Endothelial cell of umbilical vein (primary cell): ENCODE data around the gene ZCWPW1. TPM values are rescaled to one million over a fixed set of nuclear protein-coding genes. Genes with fewer than 3 reads are reported as not detected.

Experiments used
- BruUV-seq: library from RNA; stranded (reverse); fragments of 400-500 nt; replicated peaks from 2 replicates; lab custom pipeline; 2021; lab: Mats Ljungman, UMichigan
- CTCF ChIA-PET: fragments of 300-600, 350-600 bp; sonication (Branson Sonifier 250); formaldehyde crosslinking; loops from one replicate; lab custom pipeline; 2021; ENCODE audit warnings: antibody characterized with exemption, inconsistent platforms; lab: Charles Lee
- POLR2A ChIA-PET: fragments of 300-600, 350-600 bp; sonication (Branson Sonifier 250); formaldehyde crosslinking; loops from one replicate; lab custom pipeline; 2021; ENCODE audit warnings: antibody characterized with exemption, inconsistent platforms; lab: Charles Lee
- DNase-seq: peaks from one replicate; pipeline ENCODE4 v3.0.0-alpha.2; 2011; ENCODE audit warnings: low read depth, low spot score
- FAIRE-seq: peaks from 2 replicates; lab custom pipeline; 2011; peaks lifted over from hg19 to GRCh38; lab: Jason Lieb, UNC
- H2AFZ ChIP-seq: 2 replicates; pipeline ENCODE4 v1.6.0; 2012; ENCODE audit warnings: low read depth, low read length, control low read depth, inconsistent platforms
- H3K27ac ChIP-seq: 2 replicates; pipeline ENCODE4 v1.5.1; 2011; ENCODE audit warnings: low read depth, mild to moderate bottlenecking, control low read depth, low read length, moderate library complexity; ENCODE audit not compliant: insufficient read depth
- H3K27me3 ChIP-seq, 2 experiments: 2 replicates each; pipeline versions ENCODE4 v1.6.0 to v1.6.1; 2011; ENCODE audit warnings: low read length in 2 of 2, mixed read lengths in 1 of 2; ENCODE audit not compliant: control insufficient read depth in 2 of 2, insufficient read depth in 2 of 2
- H3K36me3 ChIP-seq, 2 experiments: 2 replicates in 1 of 2; 3 replicates in 1 of 2; pipeline ENCODE4 v1.5.1; 2011; ENCODE audit warnings: low read length in 2 of 2, mild to moderate bottlenecking in 1 of 2, moderate library complexity in 1 of 2; ENCODE audit not compliant: control insufficient read depth in 2 of 2, insufficient read depth in 2 of 2; ENCODE audit errors: extremely low read depth in 1 of 2
- H3K4me1 ChIP-seq: 3 replicates; pipeline ENCODE4 v1.5.1; 2011; ENCODE audit warnings: mild to moderate bottlenecking, low read length; ENCODE audit not compliant: control insufficient read depth, insufficient read depth; ENCODE audit errors: extremely low read depth
- H3K4me2 ChIP-seq: 2 replicates; pipeline ENCODE4 v1.6.1; 2011; ENCODE audit warnings: low read length, control low read depth, mixed read lengths; ENCODE audit not compliant: insufficient read depth
- H3K4me3 ChIP-seq, 3 experiments: fragments of 200-600 bp in 1 of 3; sonication (generic), shearing (Covaris generic) in 1 of 3; replicated peaks in 1 of 3; 2 replicates each; pipeline ENCODE4 v1.5.1; 2011 to 2016; ENCODE audit warnings: control low read depth in 3 of 3, low read length in 3 of 3, mild to moderate bottlenecking in 2 of 3, inconsistent platforms in 1 of 3, low read depth in 1 of 3, moderate library complexity in 1 of 3; ENCODE audit not compliant: insufficient read depth in 1 of 3
- H3K79me2 ChIP-seq: 2 replicates; pipeline ENCODE4 v1.6.0; 2012; ENCODE audit warnings: low read length, inconsistent platforms; ENCODE audit not compliant: control insufficient read depth, insufficient read depth
- H3K9ac ChIP-seq: replicated peaks from 2 replicates; pipeline ENCODE3; 2011; ENCODE audit warnings: low read length, control low read depth; ENCODE audit not compliant: insufficient read depth; ENCODE audit errors: extremely low read depth
- H3K9me1 ChIP-seq: replicated peaks from 3 replicates; pipeline ENCODE4 v1.6.0; 2011; ENCODE audit warnings: mild to moderate bottlenecking, low read length; ENCODE audit not compliant: control insufficient read depth, insufficient read depth; ENCODE audit errors: extremely low read depth
- H3K9me3 ChIP-seq: replicated peaks from 2 replicates; pipeline ENCODE4 v1.5.1; 2012; ENCODE audit warnings: low read length, inconsistent platforms; ENCODE audit not compliant: control insufficient read depth, insufficient read depth
- H4K20me1 ChIP-seq: replicated peaks from 2 replicates; pipeline ENCODE3; 2011; ENCODE audit warnings: mild to moderate bottlenecking, low read length; ENCODE audit not compliant: control insufficient read depth, insufficient read depth; ENCODE audit errors: extremely low read depth
- CTCF ChIP-seq, 2 donors: IDR thresholded peaks; 1 replicate in 1 of 2; 2 replicates in 1 of 2; pipeline ENCODE4 v1.5.1; 2011; ENCODE audit warnings: low read length in 2 of 2, mild to moderate bottlenecking in 2 of 2, moderate library complexity in 2 of 2, control low read depth in 1 of 2, inconsistent platforms in 1 of 2, low read depth in 1 of 2; ENCODE audit not compliant: insufficient read depth in 1 of 2; ENCODE audit errors: extremely low read depth in 1 of 2
- EZH2 ChIP-seq: IDR thresholded peaks from 2 replicates; pipeline ENCODE4 v1.6.1; 2012; ENCODE audit warnings: borderline replicate concordance, low read depth, mild to moderate bottlenecking, moderate library complexity, low read length, inconsistent platforms; ENCODE audit not compliant: severe bottlenecking
- FOS ChIP-seq: IDR thresholded peaks from 2 replicates; pipeline ENCODE4 v1.6.1; 2011; ENCODE audit warnings: mild to moderate bottlenecking, low read length, moderate library complexity, borderline replicate concordance; ENCODE audit not compliant: insufficient read depth
- GATA2 ChIP-seq: IDR thresholded peaks from 2 replicates; pipeline ENCODE4 v1.7.0; 2011; ENCODE audit warnings: low read depth, mild to moderate bottlenecking, moderate library complexity, mixed read lengths, low read length; ENCODE audit not compliant: insufficient read length, insufficient read depth
- JUN ChIP-seq: IDR thresholded peaks from 2 replicates; pipeline ENCODE4 v1.6.1; 2011; ENCODE audit warnings: borderline replicate concordance, low read depth; ENCODE audit not compliant: insufficient read length, insufficient read depth
- MYC ChIP-seq: IDR thresholded peaks from one replicate; pipeline ENCODE4 v1.6.1; 2011; ENCODE audit warnings: mild to moderate bottlenecking, low read depth, low read length
- POLR2A ChIP-seq: IDR thresholded peaks from 2 replicates; pipeline ENCODE4 v1.6.1; 2012; ENCODE audit warnings: low read depth, mild to moderate bottlenecking, control low read depth, low read length
- POLR2AphosphoS5 ChIP-seq: IDR thresholded peaks from 2 replicates; pipeline ENCODE4 v1.6.1; 2012; ENCODE audit warnings: low read depth, mild to moderate bottlenecking, control low read depth, low read length, moderate library complexity; ENCODE audit not compliant: insufficient read depth
- dilution Hi-C: fragments of 300-500 bp; cut with MboI; formaldehyde crosslinking; loops from one replicate; pipeline ENCODE4 v1.15.0; 2019; ENCODE audit warnings: low sequenced_read_pairs; ENCODE audit not compliant: extremely low pct_ligation_motif_present
- intact Hi-C: fragments of 100-400 bp; cut with micrococcal nuclease; formaldehyde crosslinking; loops from one replicate; pipeline ENCODE4 v1.10.0; 2022
- polyA plus RNA-seq, 4 experiments: library from polyadenylated mRNA; depleted of rRNA in 3 of 4; stranded (reverse) in 3 of 4; unstranded in 1 of 4; fragments of >200 nt; gene quantifications; 2 replicates each; pipeline versions ENCODE4 v1.2.1 to v1.2.3, GENCODE V29; 2011 to 2012; ENCODE audit warnings: missing spikeins in 1 of 4
- total RNA-seq: library from RNA; stranded (reverse); gene quantifications from 2 replicates; pipeline ENCODE4 v1.2.3, GENCODE V29; 2021
- TF ChIP-seq, protein P1 (sequence below): IDR thresholded peaks from 2 replicates; pipeline ENCODE4 v1.6.1; 2011; ENCODE audit not compliant: insufficient read depth, insufficient read length

ZCWPW1 gene
- total and polyA plus RNA-seq, 2 donors (not counting 3 experiments of a cell fraction or from before 2014, with no cell fraction given) = 0.31 to 0.32 TPM

DNA sequence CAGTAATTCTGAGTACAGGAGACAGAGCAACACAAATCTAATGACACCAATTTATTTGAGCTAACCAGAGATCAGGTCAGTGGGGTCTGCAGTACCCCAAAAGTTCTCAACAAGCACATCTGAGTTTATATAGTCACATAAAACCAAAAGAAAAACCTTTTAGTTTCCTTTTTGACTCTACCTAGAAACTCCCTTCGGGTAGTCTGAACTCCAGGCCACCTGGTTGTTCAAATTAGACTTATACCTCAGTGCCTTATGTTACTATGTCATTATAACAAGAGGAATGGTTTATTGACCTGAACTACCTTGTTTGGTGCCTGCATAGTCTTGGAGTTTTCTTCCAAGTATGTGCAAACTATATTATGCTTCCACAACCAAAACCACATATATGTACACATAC is 14.6 kb downstream of the ZCWPW1 start:
- Histone ChIP-seq H4K20me1 (no peaks in the 10 kb centered on the region), H3K4me1 (no peaks in the 10 kb centered on the region), H3K36me3 (no peaks in the 10 kb centered on the region), H3K27ac (no peak overlapping the region), H3K79me2 (no peaks in the 10 kb centered on the region), H2AFZ (no peak overlapping the region), H3K9me3 (no peaks in the 10 kb centered on the region), H3K9me1 (no peaks in the 10 kb centered on the region), H3K4me3 (no peak overlapping the region), H3K9ac (no peak overlapping the region), H3K27me3 (peaks cover 16 to 28% of the 10 kb centered on the region in 2 experiments), H3K4me2 (no peak overlapping the region)
- POLR2A ChIA-PET = no interaction called here
- CTCF ChIA-PET = no interaction called here
- no peak for TF ChIP-seq EZH2
- no peak for TF ChIP-seq CTCF (IDR thresholded peaks at IDR 0.05; ENCODE audit: extremely low read depth in 1 of 2, insufficient read depth in 1 of 2, low read depth in 1 of 2, low read length in 2 of 2)
- no peak for TF ChIP-seq MYC
- no peak for TF ChIP-seq POLR2AphosphoS5
- TF ChIP-seq JUN = no peak
- TF ChIP-seq POLR2A = no peak
- TF ChIP-seq, protein P1, sequence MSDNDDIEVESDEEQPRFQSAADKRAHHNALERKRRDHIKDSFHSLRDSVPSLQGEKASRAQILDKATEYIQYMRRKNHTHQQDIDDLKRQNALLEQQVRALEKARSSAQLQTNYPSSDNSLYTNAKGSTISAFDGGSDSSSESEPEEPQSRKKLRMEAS = no peak
- no peak for TF ChIP-seq GATA2
- no peak for TF ChIP-seq FOS
- BruUV-seq = no TSS peak
- intact Hi-C loops = no loop called here
- dilution Hi-C loops = no loop called here
- DNase-seq (no peak), FAIRE-seq (no peak)
